DMS53 treated with DMSO at 0.1 percent for 48 hours (cell line): ENCODE data around the gene C9orf78.

Experiments
- DNase-seq: peaks from one replicate; lab custom pipeline; 2025; ENCODE audit not compliant: unreplicated experiment; lab: John Stamatoyannopoulos, UW

Gene C9orf78

GRCh38 chr9:129868023-129868871 lies 33.2 kb upstream of the C9orf78 start:
- no peak for DNase-seq

- DNase-seq = no peak
These were observed 32.3 kb upstream of the C9orf78 start for GRCh38 chr9:129867136-129868022.

GRCh38 chr9:129866394-129867135 lies 31.5 kb upstream of the C9orf78 start:
- DNase-seq = no peak

- DNase-seq = no peak
These were observed 30.7 kb upstream of the C9orf78 start for GRCh38 chr9:129865668-129866320.

GRCh38 chr9:129864991-129865647 lies 30.0 kb upstream of the C9orf78 start:
- DNase-seq = no peak

GRCh38 chr9:129863059-129863690 lies 28.1 kb upstream of the C9orf78 start:
- no peak for DNase-seq

- no peak for DNase-seq
These were observed 26.4 kb upstream of the C9orf78 start for GRCh38 chr9:129861447-129861827.

GRCh38 chr9:129860653-129861446 lies 25.8 kb upstream of the C9orf78 start:
- no peak for DNase-seq

GRCh38 chr9:129858167-129858962 lies 23.3 kb upstream of the C9orf78 start:
- DNase-seq = no peak

- no peak for DNase-seq
These were observed 22.1 kb upstream of the C9orf78 start for GRCh38 chr9:129857207-129857606.

GRCh38 chr9:129854588-129855110 lies 19.6 kb upstream of the C9orf78 start:
- DNase-seq = no peak

- DNase-seq = no peak
These were observed 18.5 kb upstream of the C9orf78 start for GRCh38 chr9:129853614-129854013.

GRCh38 chr9:129852579-129852978 lies 17.5 kb upstream of the C9orf78 start:
- no peak for DNase-seq

GRCh38 chr9:129851821-129852220 lies 16.7 kb upstream of the C9orf78 start:
- no peak for DNase-seq

GRCh38 chr9:129850821-129851550 lies 15.9 kb upstream of the C9orf78 start:
- DNase-seq = no peak

- no peak for DNase-seq
These were observed 14.8 kb upstream of the C9orf78 start for GRCh38 chr9:129849901-129850300.

GRCh38 chr9:129848712-129849441 lies 13.8 kb upstream of the C9orf78 start:
- DNase-seq = no peak
